Neural progenitor cell (in vitro differentiated cells): ENCODE measurements around the gene DCD.

Experiments
- CTCF ChIP-seq: fragments of 200-600 bp; sonication (generic); IDR thresholded peaks from 2 replicates; pipeline ENCODE4 v1.5.1; 2017; ENCODE audit warnings: antibody characterized with exemption, mild to moderate bottlenecking
- EZH2 ChIP-seq: fragments of 200-600 bp; sonication (generic); IDR thresholded peaks from 2 replicates; pipeline ENCODE4 v1.6.1; 2017; ENCODE audit warnings: antibody characterized with exemption, mild to moderate bottlenecking, moderate library complexity
- EZH2phosphoT487 ChIP-seq: fragments of 200-600 bp; sonication (generic); IDR thresholded peaks from 2 replicates; pipeline ENCODE4 v1.6.1; 2017; ENCODE audit warnings: antibody characterized with exemption

GRCh38 chr12:54689984-54690383 lies 41.8 kb upstream of the DCD start:
- TF ChIP-seq CTCF: peak; percentile 56
- no peak for TF ChIP-seq EZH2
- TF ChIP-seq EZH2phosphoT487: no peak
